CD1c-positive myeloid dendritic cell (primary cell): Measurements from ENCODE around the gene GANAB.
"Not testable (repeated sequence)": the region's sequence is repeated elsewhere in the genome, so short reads cannot be mapped to it uniquely, and the experiment has no call there.

Experiments used
- DNase-seq: peaks from one replicate; pipeline ENCODE4 v3.0.0-alpha.2; 2016; ENCODE audit errors: extremely low spot score

The GANAB gene

GRCh38 chr11:62601372-62602140 lies 44.9 kb downstream of the GANAB start, which contains the start of gene MTA2:
TSS of gene MTA2 (minus strand) at chr11:62601865. CDS start at chr11:62601450, 415 bp downstream.
- peak; percentile 99 for DNase-seq

GRCh38 chr11:62601122-62601371 lies 45.4 kb downstream of the GANAB start:
- peak; percentile 57 for DNase-seq

GRCh38 chr11:62600367-62601121 lies 45.9 kb downstream of the GANAB start:
- DNase-seq, result no peak

GRCh38 chr11:62599901-62600300 lies 46.5 kb downstream of the GANAB start:
- no peak for DNase-seq

GRCh38 chr11:62599069-62599696 lies 47.2 kb downstream of the GANAB start:
- peak; percentile 95 for DNase-seq

GRCh38 chr11:62595124-62595523 lies 51.3 kb downstream of the GANAB start:
- DNase-seq, result no peak

GRCh38 chr11:62593434-62594044 lies 52.9 kb downstream of the GANAB start:
- peak; percentile 83 for DNase-seq

- no peak for DNase-seq
Measured at GRCh38 chr11:62592989-62593421, 53.4 kb downstream of the GANAB start.

- peak; percentile 28 for DNase-seq
Measured at GRCh38 chr11:62592146-62592815, 54.1 kb downstream of the GANAB start.

GRCh38 chr11:62591448-62592145 lies 54.8 kb downstream of the GANAB start, which contains the start of gene TUT1:
TSS of gene TUT1 (minus strand) at chr11:62591523. CDS start at chr11:62591485, 38 bp downstream.
- DNase-seq, result peak; percentile 100

GRCh38 chr11:62588966-62589637 lies 57.3 kb downstream of the GANAB start:
- no peak for DNase-seq

GRCh38 chr11:62585356-62585755 lies 61.1 kb downstream of the GANAB start:
- not testable (repeated sequence) for DNase-seq

GRCh38 chr11:62581735-62582134 lies 64.7 kb downstream of the GANAB start:
- DNase-seq, result not testable (repeated sequence)

- DNase-seq, result no peak
Measured at GRCh38 chr11:62580959-62581715, 65.3 kb downstream of the GANAB start.

GRCh38 chr11:62579252-62579651 lies 67.2 kb downstream of the GANAB start:
- no peak for DNase-seq

GRCh38 chr11:62578541-62578940 lies 67.9 kb downstream of the GANAB start:
- DNase-seq, result no peak

GRCh38 chr11:62577046-62577714 lies 69.2 kb downstream of the GANAB start:
- peak; percentile 51 for DNase-seq

GRCh38 chr11:62575837-62576236 lies 70.6 kb downstream of the GANAB start:
- DNase-seq, result no peak

GRCh38 chr11:62575156-62575555 lies 71.3 kb downstream of the GANAB start:
- no peak for DNase-seq
